ENCODE measurements around the gene SH3BP5L.

DNA sequence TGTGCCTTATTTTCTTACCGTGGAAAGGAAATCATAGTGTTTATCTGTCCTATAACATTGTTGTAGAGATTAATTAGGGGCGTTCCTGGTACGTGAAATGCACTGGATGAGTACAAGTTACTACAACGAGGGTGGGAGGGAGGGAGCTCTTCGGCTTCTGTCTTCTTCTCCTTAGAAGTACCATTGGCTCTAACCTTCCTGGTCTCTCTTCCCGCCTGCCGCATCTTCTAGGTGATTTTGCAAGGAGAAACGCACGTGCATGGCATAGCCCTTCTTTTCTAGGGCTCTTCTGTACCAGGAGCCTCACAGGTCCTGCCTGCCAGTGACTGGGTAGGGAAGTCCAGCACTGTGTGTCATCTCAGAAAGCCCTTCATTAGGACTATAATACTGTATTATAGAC is 16.8 kb downstream of the SH3BP5L start:
- TF ChIP-seq, protein P1, sequence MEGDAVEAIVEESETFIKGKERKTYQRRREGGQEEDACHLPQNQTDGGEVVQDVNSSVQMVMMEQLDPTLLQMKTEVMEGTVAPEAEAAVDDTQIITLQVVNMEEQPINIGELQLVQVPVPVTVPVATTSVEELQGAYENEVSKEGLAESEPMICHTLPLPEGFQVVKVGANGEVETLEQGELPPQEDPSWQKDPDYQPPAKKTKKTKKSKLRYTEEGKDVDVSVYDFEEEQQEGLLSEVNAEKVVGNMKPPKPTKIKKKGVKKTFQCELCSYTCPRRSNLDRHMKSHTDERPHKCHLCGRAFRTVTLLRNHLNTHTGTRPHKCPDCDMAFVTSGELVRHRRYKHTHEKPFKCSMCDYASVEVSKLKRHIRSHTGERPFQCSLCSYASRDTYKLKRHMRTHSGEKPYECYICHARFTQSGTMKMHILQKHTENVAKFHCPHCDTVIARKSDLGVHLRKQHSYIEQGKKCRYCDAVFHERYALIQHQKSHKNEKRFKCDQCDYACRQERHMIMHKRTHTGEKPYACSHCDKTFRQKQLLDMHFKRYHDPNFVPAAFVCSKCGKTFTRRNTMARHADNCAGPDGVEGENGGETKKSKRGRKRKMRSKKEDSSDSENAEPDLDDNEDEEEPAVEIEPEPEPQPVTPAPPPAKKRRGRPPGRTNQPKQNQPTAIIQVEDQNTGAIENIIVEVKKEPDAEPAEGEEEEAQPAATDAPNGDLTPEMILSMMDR (conservative IDR thresholded peaks at IDR 0.05; ENCODE audit: low read depth in 2 of 2) = no peak
- TF ChIP-seq, protein P2, sequence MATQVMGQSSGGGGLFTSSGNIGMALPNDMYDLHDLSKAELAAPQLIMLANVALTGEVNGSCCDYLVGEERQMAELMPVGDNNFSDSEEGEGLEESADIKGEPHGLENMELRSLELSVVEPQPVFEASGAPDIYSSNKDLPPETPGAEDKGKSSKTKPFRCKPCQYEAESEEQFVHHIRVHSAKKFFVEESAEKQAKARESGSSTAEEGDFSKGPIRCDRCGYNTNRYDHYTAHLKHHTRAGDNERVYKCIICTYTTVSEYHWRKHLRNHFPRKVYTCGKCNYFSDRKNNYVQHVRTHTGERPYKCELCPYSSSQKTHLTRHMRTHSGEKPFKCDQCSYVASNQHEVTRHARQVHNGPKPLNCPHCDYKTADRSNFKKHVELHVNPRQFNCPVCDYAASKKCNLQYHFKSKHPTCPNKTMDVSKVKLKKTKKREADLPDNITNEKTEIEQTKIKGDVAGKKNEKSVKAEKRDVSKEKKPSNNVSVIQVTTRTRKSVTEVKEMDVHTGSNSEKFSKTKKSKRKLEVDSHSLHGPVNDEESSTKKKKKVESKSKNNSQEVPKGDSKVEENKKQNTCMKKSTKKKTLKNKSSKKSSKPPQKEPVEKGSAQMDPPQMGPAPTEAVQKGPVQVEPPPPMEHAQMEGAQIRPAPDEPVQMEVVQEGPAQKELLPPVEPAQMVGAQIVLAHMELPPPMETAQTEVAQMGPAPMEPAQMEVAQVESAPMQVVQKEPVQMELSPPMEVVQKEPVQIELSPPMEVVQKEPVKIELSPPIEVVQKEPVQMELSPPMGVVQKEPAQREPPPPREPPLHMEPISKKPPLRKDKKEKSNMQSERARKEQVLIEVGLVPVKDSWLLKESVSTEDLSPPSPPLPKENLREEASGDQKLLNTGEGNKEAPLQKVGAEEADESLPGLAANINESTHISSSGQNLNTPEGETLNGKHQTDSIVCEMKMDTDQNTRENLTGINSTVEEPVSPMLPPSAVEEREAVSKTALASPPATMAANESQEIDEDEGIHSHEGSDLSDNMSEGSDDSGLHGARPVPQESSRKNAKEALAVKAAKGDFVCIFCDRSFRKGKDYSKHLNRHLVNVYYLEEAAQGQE (IDR thresholded peaks at IDR 0.05; ENCODE audit: unreplicated experiment) = no peak
- TF ChIP-seq JUNB (IDR thresholded peaks at IDR 0.05; ENCODE audit: unreplicated experiment) (no peak), POLR2AphosphoS5 (IDR thresholded peaks at IDR 0.05; ENCODE audit: low read depth) (no peak), STAT1 (IDR thresholded peaks at IDR 0.05; ENCODE audit: unreplicated experiment) (no peak), EZH2 (IDR thresholded peaks at IDR 0.05; ENCODE audit: low read depth, unreplicated experiment) (no peak), EZH2phosphoT487 (IDR thresholded peaks at IDR 0.05; ENCODE audit: unreplicated experiment) (no peak), ZNF331 (CRISPR knock-in tag; IDR thresholded peaks at IDR 0.05; ENCODE audit: low read depth) (no peak), NANOG (IDR thresholded peaks at IDR 0.05; ENCODE audit: borderline replicate concordance) (no peak), CREB1 (CRISPR knock-in tag; IDR thresholded peaks at IDR 0.05; ENCODE audit: low read depth) (no peak)
- TF ChIP-seq, protein P3, sequence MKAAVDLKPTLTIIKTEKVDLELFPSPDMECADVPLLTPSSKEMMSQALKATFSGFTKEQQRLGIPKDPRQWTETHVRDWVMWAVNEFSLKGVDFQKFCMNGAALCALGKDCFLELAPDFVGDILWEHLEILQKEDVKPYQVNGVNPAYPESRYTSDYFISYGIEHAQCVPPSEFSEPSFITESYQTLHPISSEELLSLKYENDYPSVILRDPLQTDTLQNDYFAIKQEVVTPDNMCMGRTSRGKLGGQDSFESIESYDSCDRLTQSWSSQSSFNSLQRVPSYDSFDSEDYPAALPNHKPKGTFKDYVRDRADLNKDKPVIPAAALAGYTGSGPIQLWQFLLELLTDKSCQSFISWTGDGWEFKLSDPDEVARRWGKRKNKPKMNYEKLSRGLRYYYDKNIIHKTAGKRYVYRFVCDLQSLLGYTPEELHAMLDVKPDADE (IDR thresholded peaks at IDR 0.05) = no peak
- TF ChIP-seq, protein P4, sequence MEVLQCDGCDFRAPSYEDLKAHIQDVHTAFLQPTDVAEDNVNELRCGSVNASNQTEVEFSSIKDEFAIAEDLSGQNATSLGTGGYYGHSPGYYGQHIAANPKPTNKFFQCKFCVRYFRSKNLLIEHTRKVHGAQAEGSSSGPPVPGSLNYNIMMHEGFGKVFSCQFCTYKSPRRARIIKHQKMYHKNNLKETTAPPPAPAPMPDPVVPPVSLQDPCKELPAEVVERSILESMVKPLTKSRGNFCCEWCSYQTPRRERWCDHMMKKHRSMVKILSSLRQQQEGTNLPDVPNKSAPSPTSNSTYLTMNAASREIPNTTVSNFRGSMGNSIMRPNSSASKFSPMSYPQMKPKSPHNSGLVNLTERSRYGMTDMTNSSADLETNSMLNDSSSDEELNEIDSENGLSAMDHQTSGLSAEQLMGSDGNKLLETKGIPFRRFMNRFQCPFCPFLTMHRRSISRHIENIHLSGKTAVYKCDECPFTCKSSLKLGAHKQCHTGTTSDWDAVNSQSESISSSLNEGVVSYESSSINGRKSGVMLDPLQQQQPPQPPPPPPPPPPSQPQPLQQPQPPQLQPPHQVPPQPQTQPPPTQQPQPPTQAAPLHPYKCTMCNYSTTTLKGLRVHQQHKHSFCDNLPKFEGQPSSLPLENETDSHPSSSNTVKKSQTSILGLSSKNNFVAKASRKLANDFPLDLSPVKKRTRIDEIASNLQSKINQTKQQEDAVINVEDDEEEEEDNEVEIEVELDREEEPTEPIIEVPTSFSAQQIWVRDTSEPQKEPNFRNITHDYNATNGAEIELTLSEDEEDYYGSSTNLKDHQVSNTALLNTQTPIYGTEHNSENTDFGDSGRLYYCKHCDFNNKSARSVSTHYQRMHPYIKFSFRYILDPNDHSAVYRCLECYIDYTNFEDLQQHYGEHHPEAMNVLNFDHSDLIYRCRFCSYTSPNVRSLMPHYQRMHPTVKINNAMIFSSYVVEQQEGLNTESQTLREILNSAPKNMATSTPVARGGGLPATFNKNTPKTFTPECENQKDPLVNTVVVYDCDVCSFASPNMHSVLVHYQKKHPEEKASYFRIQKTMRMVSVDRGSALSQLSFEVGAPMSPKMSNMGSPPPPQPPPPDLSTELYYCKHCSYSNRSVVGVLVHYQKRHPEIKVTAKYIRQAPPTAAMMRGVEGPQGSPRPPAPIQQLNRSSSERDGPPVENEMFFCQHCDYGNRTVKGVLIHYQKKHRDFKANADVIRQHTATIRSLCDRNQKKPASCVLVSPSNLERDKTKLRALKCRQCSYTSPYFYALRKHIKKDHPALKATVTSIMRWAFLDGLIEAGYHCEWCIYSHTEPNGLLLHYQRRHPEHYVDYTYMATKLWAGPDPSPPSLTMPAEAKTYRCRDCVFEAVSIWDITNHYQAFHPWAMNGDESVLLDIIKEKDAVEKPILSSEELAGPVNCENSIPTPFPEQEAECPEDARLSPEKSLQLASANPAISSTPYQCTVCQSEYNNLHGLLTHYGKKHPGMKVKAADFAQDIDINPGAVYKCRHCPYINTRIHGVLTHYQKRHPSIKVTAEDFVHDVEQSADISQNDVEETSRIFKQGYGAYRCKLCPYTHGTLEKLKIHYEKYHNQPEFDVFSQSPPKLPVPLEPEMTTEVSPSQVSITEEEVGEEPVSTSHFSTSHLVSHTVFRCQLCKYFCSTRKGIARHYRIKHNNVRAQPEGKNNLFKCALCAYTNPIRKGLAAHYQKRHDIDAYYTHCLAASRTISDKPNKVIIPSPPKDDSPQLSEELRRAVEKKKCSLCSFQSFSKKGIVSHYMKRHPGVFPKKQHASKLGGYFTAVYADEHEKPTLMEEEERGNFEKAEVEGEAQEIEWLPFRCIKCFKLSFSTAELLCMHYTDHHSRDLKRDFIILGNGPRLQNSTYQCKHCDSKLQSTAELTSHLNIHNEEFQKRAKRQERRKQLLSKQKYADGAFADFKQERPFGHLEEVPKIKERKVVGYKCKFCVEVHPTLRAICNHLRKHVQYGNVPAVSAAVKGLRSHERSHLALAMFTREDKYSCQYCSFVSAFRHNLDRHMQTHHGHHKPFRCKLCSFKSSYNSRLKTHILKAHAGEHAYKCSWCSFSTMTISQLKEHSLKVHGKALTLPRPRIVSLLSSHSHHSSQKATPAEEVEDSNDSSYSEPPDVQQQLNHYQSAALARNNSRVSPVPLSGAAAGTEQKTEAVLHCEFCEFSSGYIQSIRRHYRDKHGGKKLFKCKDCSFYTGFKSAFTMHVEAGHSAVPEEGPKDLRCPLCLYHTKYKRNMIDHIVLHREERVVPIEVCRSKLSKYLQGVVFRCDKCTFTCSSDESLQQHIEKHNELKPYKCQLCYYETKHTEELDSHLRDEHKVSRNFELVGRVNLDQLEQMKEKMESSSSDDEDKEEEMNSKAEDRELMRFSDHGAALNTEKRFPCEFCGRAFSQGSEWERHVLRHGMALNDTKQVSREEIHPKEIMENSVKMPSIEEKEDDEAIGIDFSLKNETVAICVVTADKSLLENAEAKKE (CRISPR knock-in tag; IDR thresholded peaks at IDR 0.05) = no peak

Data from GM23338 (cell line).